SU-DHL-6 (cell line): ENCODE measurements around the gene SLC28A3.

ENCODE experiments used
- H2AFZ ChIP-seq: fragments of 200-600 bp; sonication (generic); 2 replicates; pipeline ENCODE4 v1.6.1; 2014; ENCODE audit warnings: low read depth, mild to moderate bottlenecking, moderate library complexity, mixed read lengths, antibody characterized with exemption, low read length; ENCODE audit not compliant: severe bottlenecking
- H3F3A ChIP-seq: fragments of 200-600 bp; shearing (Covaris generic); 2 replicates; pipeline ENCODE4 v1.6.0; 2016; ENCODE audit warnings: antibody characterized with exemption, mild to moderate bottlenecking; ENCODE audit not compliant: insufficient read depth
- H3K27ac ChIP-seq: fragments of 200-600 bp; sonication (generic); 2 replicates; pipeline ENCODE4 v1.5.1; 2016; ENCODE audit warnings: low read depth, mild to moderate bottlenecking, low read length, moderate library complexity, mixed read lengths
- H3K27me3 ChIP-seq: fragments of 200-600 bp; sonication (generic), shearing (Covaris generic); 2 replicates; pipeline ENCODE4 v1.6.0; 2014; ENCODE audit warnings: mild to moderate bottlenecking, low read length
- H3K36me3 ChIP-seq: fragments of 200-600 bp; sonication (generic); 2 replicates; pipeline ENCODE4 v1.6.1; 2014; ENCODE audit warnings: mild to moderate bottlenecking, low read length, mixed read lengths
- H3K4me2 ChIP-seq: fragments of 300-600, 200-600 bp; shearing (Covaris generic), sonication (generic); 2 replicates; pipeline ENCODE4 v1.6.0; 2014; ENCODE audit warnings: low read length, low read depth, mild to moderate bottlenecking; ENCODE audit not compliant: poor library complexity, severe bottlenecking
- H3K4me3 ChIP-seq: fragments of 200-600 bp; sonication (generic); 2 replicates; pipeline ENCODE4 v1.5.1; 2014; ENCODE audit warnings: antibody characterized with exemption, low read length, mild to moderate bottlenecking, mixed read lengths; ENCODE audit not compliant: insufficient read depth, poor library complexity, severe bottlenecking
- H3K79me2 ChIP-seq: fragments of 200-600 bp; sonication (generic); 2 replicates; pipeline ENCODE4 v1.6.1; 2014; ENCODE audit warnings: mild to moderate bottlenecking, low read length, moderate library complexity; ENCODE audit not compliant: insufficient read depth
- H3K9ac ChIP-seq: fragments of 200-600 bp; sonication (generic); 2 replicates; pipeline ENCODE4 v1.7.0; 2014; ENCODE audit warnings: mild to moderate bottlenecking, low read length
- H3K9me2 ChIP-seq: fragments of 200-600 bp; sonication (generic); replicated peaks from 2 replicates; pipeline ENCODE4 v1.6.1; 2014; ENCODE audit warnings: low read length; ENCODE audit not compliant: insufficient read depth
- H3K9me3 ChIP-seq: fragments of 200-600 bp; sonication (generic); 2 replicates; pipeline ENCODE4 v1.6.1; 2014; ENCODE audit warnings: low read length, mixed read lengths; ENCODE audit not compliant: insufficient read depth
- H4K20me1 ChIP-seq: fragments of 200-600 bp; sonication (generic); 2 replicates; pipeline ENCODE4 v1.6.1; 2014; ENCODE audit warnings: low read depth, mild to moderate bottlenecking, antibody characterized with exemption, low read length, moderate library complexity, mixed read lengths
- EZH2phosphoT487 ChIP-seq: fragments of 200-600 bp; sonication (generic), shearing (Covaris generic); conservative IDR thresholded peaks from 2 replicates; pipeline ENCODE4 v1.6.1; 2018; ENCODE audit warnings: mild to moderate bottlenecking, antibody characterized with exemption, low read length, moderate library complexity, mixed read lengths
- TF ChIP-seq, protein P1 (sequence below): fragments of 200-600 bp; sonication (generic); IDR thresholded peaks from one replicate; pipeline ENCODE4 v1.5.1; 2017; ENCODE audit warnings: antibody characterized with exemption, mild to moderate bottlenecking, low read length, moderate library complexity; ENCODE audit not compliant: insufficient read depth, poor library complexity, severe bottlenecking

The SLC28A3 gene

DNA sequence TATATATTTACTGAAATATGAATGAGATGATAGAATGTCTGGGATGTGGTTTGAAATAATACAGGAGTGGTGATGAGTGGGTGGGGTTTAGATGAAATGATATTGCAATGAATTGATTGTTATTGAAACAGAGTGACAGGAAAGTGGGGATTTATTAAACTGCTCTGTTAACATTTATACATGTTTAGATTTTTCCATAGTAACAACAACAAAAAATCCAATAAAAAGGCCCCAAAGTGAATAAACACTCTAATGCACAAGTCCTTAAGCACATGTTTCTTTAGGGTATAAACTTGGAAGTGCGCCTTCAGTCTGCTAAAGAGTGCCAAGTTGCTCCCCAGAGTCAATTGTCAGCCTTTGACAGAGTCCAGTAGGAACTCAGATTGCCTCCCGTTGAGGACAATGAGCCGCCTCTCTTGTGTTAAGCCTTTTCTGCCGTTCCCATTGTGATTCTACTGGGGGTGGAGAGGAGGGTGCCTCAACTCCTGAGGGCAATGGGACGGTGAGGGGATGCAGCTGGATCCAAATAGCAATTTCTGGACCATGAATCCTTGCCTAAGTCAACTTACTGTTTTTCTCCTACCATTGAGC is 112.3 kb downstream of the SLC28A3 start:
- Histone ChIP-seq H3K27ac (no peak overlapping the region), H3K9ac (no peak overlapping the region), H4K20me1 (no peaks in the 10 kb centered on the region), H2AFZ (no peak overlapping the region), H3K79me2 (no peaks in the 10 kb centered on the region), H3K9me3 (no peaks in the 10 kb centered on the region), H3K4me2 (no peak overlapping the region), H3K9me2 (no peaks in the 10 kb centered on the region), H3K4me3 (no peak overlapping the region), H3K36me3 (no peaks in the 10 kb centered on the region), H3F3A (no peaks in the 10 kb centered on the region), H3K27me3 (no peaks in the 10 kb centered on the region)
- TF ChIP-seq, protein P1, sequence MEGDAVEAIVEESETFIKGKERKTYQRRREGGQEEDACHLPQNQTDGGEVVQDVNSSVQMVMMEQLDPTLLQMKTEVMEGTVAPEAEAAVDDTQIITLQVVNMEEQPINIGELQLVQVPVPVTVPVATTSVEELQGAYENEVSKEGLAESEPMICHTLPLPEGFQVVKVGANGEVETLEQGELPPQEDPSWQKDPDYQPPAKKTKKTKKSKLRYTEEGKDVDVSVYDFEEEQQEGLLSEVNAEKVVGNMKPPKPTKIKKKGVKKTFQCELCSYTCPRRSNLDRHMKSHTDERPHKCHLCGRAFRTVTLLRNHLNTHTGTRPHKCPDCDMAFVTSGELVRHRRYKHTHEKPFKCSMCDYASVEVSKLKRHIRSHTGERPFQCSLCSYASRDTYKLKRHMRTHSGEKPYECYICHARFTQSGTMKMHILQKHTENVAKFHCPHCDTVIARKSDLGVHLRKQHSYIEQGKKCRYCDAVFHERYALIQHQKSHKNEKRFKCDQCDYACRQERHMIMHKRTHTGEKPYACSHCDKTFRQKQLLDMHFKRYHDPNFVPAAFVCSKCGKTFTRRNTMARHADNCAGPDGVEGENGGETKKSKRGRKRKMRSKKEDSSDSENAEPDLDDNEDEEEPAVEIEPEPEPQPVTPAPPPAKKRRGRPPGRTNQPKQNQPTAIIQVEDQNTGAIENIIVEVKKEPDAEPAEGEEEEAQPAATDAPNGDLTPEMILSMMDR = no peak
- TF ChIP-seq EZH2phosphoT487 = no peak

DNA sequence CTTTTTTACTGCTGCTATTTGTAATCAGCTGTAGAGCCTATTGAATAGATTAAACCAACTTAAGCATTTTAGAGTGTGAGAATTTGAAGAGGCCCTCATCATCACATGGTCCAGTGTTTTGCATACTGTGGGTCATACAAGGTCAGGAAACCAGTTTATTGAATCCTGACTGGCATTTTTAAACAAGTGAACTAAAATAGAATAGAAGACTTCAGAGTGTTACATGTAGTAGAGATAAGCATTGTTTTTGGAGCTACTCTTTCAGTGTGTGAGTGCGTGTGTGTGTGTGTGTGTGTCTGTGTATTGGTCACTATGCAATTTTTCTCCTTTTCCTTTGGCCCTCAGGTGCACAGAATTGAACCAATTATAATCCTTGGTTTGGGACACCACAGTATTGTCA is 114.4 kb downstream of the SLC28A3 start:
- Histone ChIP-seq H4K20me1 (no peaks in the 10 kb centered on the region), H3K9me2 (no peaks in the 10 kb centered on the region), H3K4me3 (no peak overlapping the region), H3K79me2 (no peaks in the 10 kb centered on the region), H3K27ac (no peak overlapping the region), H3K27me3 (no peaks in the 10 kb centered on the region), H2AFZ (no peak overlapping the region), H3F3A (no peaks in the 10 kb centered on the region), H3K4me2 (no peak overlapping the region), H3K9me3 (no peaks in the 10 kb centered on the region), H3K9ac (no peak overlapping the region), H3K36me3 (no peaks in the 10 kb centered on the region)
- TF ChIP-seq EZH2phosphoT487 = no peak
- TF ChIP-seq, protein P1 = no peak
